NCI-H1105 treated with DMSO at 0.1 percent for 48 hours (cell line): Measurements from ENCODE around the gene BOLL.
A peak's percentile ranks its signal among the peaks of the same experiment; 100 is the strongest.
"Not testable (repeated sequence)": the region's sequence is repeated elsewhere in the genome, so short reads cannot be mapped to it uniquely, and the experiment has no call there.

Experiments used
- DNase-seq: peaks from one replicate; lab custom pipeline; 2025; lab: John Stamatoyannopoulos, UW

BOLL gene

GRCh38 chr2:197784956-197785941 is at the start of gene BOLL:
BOLL (minus strand) TSS chr2:197785319; CDS start chr2:197781850, 3,469 bp downstream.
- no peak for DNase-seq

GRCh38 chr2:197834771-197835170 is 49.7 kb upstream of the BOLL start:
- DNase-seq, result not testable (repeated sequence)

GRCh38 chr2:197828464-197829135 is 43.5 kb upstream of the BOLL start:
- no peak for DNase-seq

GRCh38 chr2:197827618-197828017 is 42.5 kb upstream of the BOLL start:
- DNase-seq, result no peak

- DNase-seq, result no peak
Observed at GRCh38 chr2:197822333-197822732, 37.2 kb upstream of the BOLL start.

GRCh38 chr2:197821550-197822289 is 36.6 kb upstream of the BOLL start:
- no peak for DNase-seq

GRCh38 chr2:197814526-197814925 is 29.4 kb upstream of the BOLL start:
- no peak for DNase-seq

GRCh38 chr2:197813093-197813787 is 28.1 kb upstream of the BOLL start:
- no peak for DNase-seq

- no peak for DNase-seq
Observed at GRCh38 chr2:197810491-197810890, 25.4 kb upstream of the BOLL start.

- no peak for DNase-seq
Observed at GRCh38 chr2:197810016-197810415, 24.9 kb upstream of the BOLL start.

- DNase-seq, result no peak
Observed at GRCh38 chr2:197809064-197809463, 23.9 kb upstream of the BOLL start.

GRCh38 chr2:197805715-197806633 is 20.9 kb upstream of the BOLL start:
- DNase-seq, result no peak

GRCh38 chr2:197804758-197805714 is 19.9 kb upstream of the BOLL start:
- DNase-seq, result peak; percentile 45

GRCh38 chr2:197804049-197804757 is 19.1 kb upstream of the BOLL start, which contains the start of gene PLCL1:
PLCL1 (plus strand) TSS chr2:197804593.
- DNase-seq, result peak; percentile 89

- peak; percentile 46 for DNase-seq
Observed at GRCh38 chr2:197803033-197803444, 17.9 kb upstream of the BOLL start.

GRCh38 chr2:197801033-197801432 is 15.9 kb upstream of the BOLL start:
- no peak for DNase-seq

GRCh38 chr2:197800091-197800490 is 15.0 kb upstream of the BOLL start:
- DNase-seq, result no peak

GRCh38 chr2:197799068-197799467 is 13.9 kb upstream of the BOLL start:
- no peak for DNase-seq

GRCh38 chr2:197798187-197798586 is 13.1 kb upstream of the BOLL start:
- no peak for DNase-seq
